Vagina (tissue), 2 donors: ENCODE data around the gene SLC9A9. TPM values are rescaled to one million over a fixed set of nuclear protein-coding genes. Genes with fewer than 3 reads are reported as not detected.

Experiments used
- DNase-seq, 2 donors: peaks; one replicate each; pipeline ENCODE4 v3.0.0-alpha.2; 2017; ENCODE audit errors: extremely low spot score in 2 of 2
- H3K27ac ChIP-seq: fragments of 200-600 bp; sonication (generic); one replicate; pipeline ENCODE4 v1.5.1; 2019
- H3K27me3 ChIP-seq: fragments of 200-600 bp; sonication (generic); one replicate; pipeline ENCODE4 v1.5.1; 2019
- H3K36me3 ChIP-seq, 2 donors: fragments of 200-600 bp; sonication (generic); one replicate each; pipeline ENCODE4 v1.5.1; 2017 to 2019
- H3K4me1 ChIP-seq: fragments of 200-600 bp; sonication (generic); one replicate; pipeline ENCODE4 v1.5.1; 2019
- H3K4me3 ChIP-seq, 2 donors: fragments of 200-600 bp; sonication (generic); 1 replicate in 1 of 2; 2 replicates in 1 of 2; pipeline ENCODE4 v1.5.1; 2016 to 2019
- H3K9me3 ChIP-seq: fragments of 200-600 bp; sonication (generic); one replicate; pipeline ENCODE4 v1.5.1; 2019
- POLR2A ChIP-seq, 2 donors: fragments of 450-650 bp; IDR thresholded peaks; one replicate each; pipeline ENCODE4 v1.6.1; 2017; ENCODE audit warnings: antibody characterized with exemption in 2 of 2, mild to moderate bottlenecking in 2 of 2, moderate library complexity in 2 of 2
- POLR2AphosphoS5 ChIP-seq, 2 donors: sonication (generic); formaldehyde crosslinking; IDR thresholded peaks; one replicate each; pipeline ENCODE4 v1.9.0; 2017; ENCODE audit warnings: antibody characterized with exemption in 2 of 2, mild to moderate bottlenecking in 2 of 2, low read depth in 1 of 2; ENCODE audit not compliant: insufficient read depth in 1 of 2
- intact Hi-C: fragments of 100-400 bp; cut with DNase I; formaldehyde crosslinking; loops from one replicate; pipeline ENCODE4 v1.15.1; 2023
- total RNA-seq: library from RNA; depleted of rRNA; stranded (reverse); fragments of >200 nt; gene quantifications from one replicate; pipeline ENCODE4 v1.2.3, GENCODE V29; 2016
- TF ChIP-seq, protein P1 (sequence below), 3 experiments: fragments of 450-650 bp in 2 of 3; fragments of 200-600 bp in 1 of 3; sonication (generic) in 1 of 3; IDR thresholded peaks; one replicate each; pipeline ENCODE4 v1.5.1; 2017 to 2019; ENCODE audit warnings: antibody characterized with exemption in 3 of 3, mild to moderate bottlenecking in 2 of 3, moderate library complexity in 2 of 3

Gene SLC9A9
- total RNA-seq, 1 donor from 2014 or later: 30.7 TPM

GRCh38 chr3:143784446-143784845 lies 63.8 kb downstream of the SLC9A9 start:
- no peak for TF ChIP-seq POLR2AphosphoS5 (IDR thresholded peaks at IDR 0.05; ENCODE audit: insufficient read depth in 1 of 2, low read depth in 1 of 2)
- TF ChIP-seq POLR2A (IDR thresholded peaks at IDR 0.05): no peak
- TF ChIP-seq, protein P1, sequence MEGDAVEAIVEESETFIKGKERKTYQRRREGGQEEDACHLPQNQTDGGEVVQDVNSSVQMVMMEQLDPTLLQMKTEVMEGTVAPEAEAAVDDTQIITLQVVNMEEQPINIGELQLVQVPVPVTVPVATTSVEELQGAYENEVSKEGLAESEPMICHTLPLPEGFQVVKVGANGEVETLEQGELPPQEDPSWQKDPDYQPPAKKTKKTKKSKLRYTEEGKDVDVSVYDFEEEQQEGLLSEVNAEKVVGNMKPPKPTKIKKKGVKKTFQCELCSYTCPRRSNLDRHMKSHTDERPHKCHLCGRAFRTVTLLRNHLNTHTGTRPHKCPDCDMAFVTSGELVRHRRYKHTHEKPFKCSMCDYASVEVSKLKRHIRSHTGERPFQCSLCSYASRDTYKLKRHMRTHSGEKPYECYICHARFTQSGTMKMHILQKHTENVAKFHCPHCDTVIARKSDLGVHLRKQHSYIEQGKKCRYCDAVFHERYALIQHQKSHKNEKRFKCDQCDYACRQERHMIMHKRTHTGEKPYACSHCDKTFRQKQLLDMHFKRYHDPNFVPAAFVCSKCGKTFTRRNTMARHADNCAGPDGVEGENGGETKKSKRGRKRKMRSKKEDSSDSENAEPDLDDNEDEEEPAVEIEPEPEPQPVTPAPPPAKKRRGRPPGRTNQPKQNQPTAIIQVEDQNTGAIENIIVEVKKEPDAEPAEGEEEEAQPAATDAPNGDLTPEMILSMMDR (IDR thresholded peaks at IDR 0.05): no peak
- intact Hi-C loops: no loop called here

GRCh38 chr3:143783851-143784370 lies 64.4 kb downstream of the SLC9A9 start:
- DNase-seq: no peak
- Histone ChIP-seq H3K9me3 (no peaks in the 10 kb centered on the region), H3K4me1 (no peaks in the 10 kb centered on the region), H3K36me3 (no peaks in the 10 kb centered on the region), H3K27ac (no peak overlapping the region), H3K27me3 (no peaks in the 10 kb centered on the region), H3K4me3 (no peak overlapping the region)
- intact Hi-C loops: no loop called here
- TF ChIP-seq POLR2A (IDR thresholded peaks at IDR 0.05): no peak
- TF ChIP-seq, protein P1 (IDR thresholded peaks at IDR 0.05): no peak
- TF ChIP-seq POLR2AphosphoS5 (IDR thresholded peaks at IDR 0.05; ENCODE audit: insufficient read depth in 1 of 2, low read depth in 1 of 2): no peak

More at GRCh38 chr3:143784446-143784845, 63.8 kb downstream of the SLC9A9 start:
- Histone ChIP-seq H3K36me3 (no peaks in the 10 kb centered on the region), H3K27ac (no peak overlapping the region), H3K9me3 (no peaks in the 10 kb centered on the region), H3K4me1 (no peaks in the 10 kb centered on the region), H3K4me3 (no peak overlapping the region), H3K27me3 (no peaks in the 10 kb centered on the region)
- no peak for DNase-seq

DNA sequence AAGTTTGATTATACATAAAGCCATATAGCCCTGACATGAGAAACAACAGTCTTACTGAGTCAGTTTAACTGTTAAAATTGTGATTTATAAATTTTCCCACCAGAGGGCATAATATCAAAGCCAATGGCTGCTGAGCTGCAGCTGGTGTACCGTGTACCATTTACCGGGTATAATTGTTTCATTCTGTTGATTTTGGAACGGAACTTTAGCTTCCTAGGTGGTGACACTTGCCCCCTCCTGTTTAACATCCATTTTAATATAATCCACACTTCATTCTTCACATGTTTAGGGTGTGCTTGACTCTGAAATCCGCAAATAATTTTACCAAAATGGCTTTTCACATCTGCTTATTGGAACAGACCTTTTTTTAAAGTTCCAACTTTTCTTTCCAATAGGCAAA lies 72.8 kb downstream of the SLC9A9 start:
- H3K9me3 ChIP-seq: no peaks in the 10 kb centered on the region
- intact Hi-C loops: loop anchor here (10.0 kb wide), 1 partner anchor 169 kb away; no protein-coding TSS in a partner anchor
- DNase-seq: no peak
- H3K27me3 ChIP-seq: no peaks in the 10 kb centered on the region
- no peaks in the 10 kb centered on the region for H3K4me1 ChIP-seq
- no peak overlapping the region for H3K27ac ChIP-seq
- TF ChIP-seq POLR2A (IDR thresholded peaks at IDR 0.05) (no peak), POLR2AphosphoS5 (IDR thresholded peaks at IDR 0.05; ENCODE audit: insufficient read depth in 1 of 2, low read depth in 1 of 2) (peak in 1 of 2 donors; percentile 57)
- TF ChIP-seq, protein P1 (IDR thresholded peaks at IDR 0.05): peak; percentile 19 to 47 (median 24)
- peak overlapping the region in 1 of 2 donors; percentile 15 for H3K4me3 ChIP-seq
- no peaks in the 10 kb centered on the region for H3K36me3 ChIP-seq

DNA sequence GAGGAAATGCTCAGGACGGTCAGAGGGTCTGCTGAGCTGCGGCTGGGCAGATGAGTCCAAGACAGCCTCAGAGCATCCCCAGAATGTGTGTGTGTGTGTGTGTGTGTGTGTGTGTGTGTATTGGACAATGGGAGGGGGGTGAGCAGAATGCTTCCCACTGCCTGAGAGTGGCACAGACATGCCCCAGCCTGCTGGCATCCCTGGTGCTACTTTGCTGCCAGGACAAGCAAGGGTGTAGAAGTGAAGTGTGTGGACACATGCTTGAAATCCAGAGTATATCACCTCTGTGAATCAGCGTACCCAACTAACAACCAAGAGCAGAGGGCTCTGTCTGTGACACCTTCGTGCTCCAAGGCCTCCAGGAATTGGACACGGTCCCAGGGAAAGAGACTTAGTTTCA lies 76.3 kb downstream of the SLC9A9 start:
- H3K9me3 ChIP-seq: no peaks in the 10 kb centered on the region
- H3K36me3 ChIP-seq: no peaks in the 10 kb centered on the region
- no peaks in the 10 kb centered on the region for H3K27me3 ChIP-seq
- no peak overlapping the region for H3K27ac ChIP-seq
- H3K4me3 ChIP-seq: no peak overlapping the region
- H3K4me1 ChIP-seq: peaks cover 8% of the 10 kb centered on the region
- TF ChIP-seq POLR2AphosphoS5 (IDR thresholded peaks at IDR 0.05; ENCODE audit: insufficient read depth in 1 of 2, low read depth in 1 of 2): no peak
- TF ChIP-seq, protein P1 (IDR thresholded peaks at IDR 0.05): no peak
- DNase-seq: no peak
- intact Hi-C loops: loop anchor here (10.0 kb wide), 1 partner anchor 173 kb away; no protein-coding TSS in a partner anchor

- no peak overlapping the region for H3K4me3 ChIP-seq
- peaks cover 8% of the 10 kb centered on the region for H3K4me1 ChIP-seq
- intact Hi-C loops: loop anchor here (10.0 kb wide), 1 partner anchor 174 kb away; no protein-coding TSS in a partner anchor
- DNase-seq: no peak
- H3K27ac ChIP-seq: no peak overlapping the region
- TF ChIP-seq, protein P1 (IDR thresholded peaks at IDR 0.05): no peak
- TF ChIP-seq POLR2AphosphoS5 (IDR thresholded peaks at IDR 0.05; ENCODE audit: insufficient read depth in 1 of 2, low read depth in 1 of 2): no peak
- TF ChIP-seq POLR2A (IDR thresholded peaks at IDR 0.05): no peak
- no peaks in the 10 kb centered on the region for H3K36me3 ChIP-seq
- H3K9me3 ChIP-seq: no peaks in the 10 kb centered on the region
- H3K27me3 ChIP-seq: no peaks in the 10 kb centered on the region
Measured at GRCh38 chr3:143771258-143771657, 77.0 kb downstream of the SLC9A9 start.
